SK-N-SH treated with all-trans-retinoic acid at 6 μM for 48 hours (cell line): ENCODE measurements around the gene HOXD3.
A peak's percentile ranks its signal among the peaks of the same experiment; 100 is the strongest.

ENCODE experiments used
- ATAC-seq: fragments of 200-7000 bp; cut with Tn5 transposase; 3 replicates; pipeline ENCODE4 v1.9.1; 2020; ENCODE audit warnings: mild to moderate bottlenecking, moderate library complexity
- BACH2 ChIP-seq: fragments of 250-450 bp; sonication (Bioruptor Pico); IDR thresholded peaks from 2 replicates; pipeline ENCODE4 v1.9.0; 2021; ENCODE audit warnings: mild to moderate bottlenecking, borderline replicate concordance
- CREB5 ChIP-seq: fragments of 250-450 bp; sonication (Bioruptor Pico); IDR thresholded peaks from 2 replicates; pipeline ENCODE4 v1.5.1; 2020; ENCODE audit warnings: low read depth, mild to moderate bottlenecking, moderate library complexity
- CSDC2 ChIP-seq: fragments of 250-450 bp; sonication (Bioruptor Pico); IDR thresholded peaks from 2 replicates; pipeline ENCODE4 v1.5.0; 2020; ENCODE audit warnings: mild to moderate bottlenecking, moderate library complexity
- CSRNP3 ChIP-seq: fragments of 250-450 bp; sonication (Bioruptor Pico); IDR thresholded peaks from 2 replicates; pipeline ENCODE4 v1.5.1; 2021; ENCODE audit warnings: mild to moderate bottlenecking, moderate library complexity
- ESRRG ChIP-seq: fragments of 250-450 bp; sonication (Bioruptor Pico); IDR thresholded peaks from 2 replicates; pipeline ENCODE4 v1.6.1; 2021; ENCODE audit warnings: mild to moderate bottlenecking
- GLIS3 ChIP-seq: fragments of 250-450 bp; sonication (Bioruptor Pico); IDR thresholded peaks from 2 replicates; pipeline ENCODE4 v1.5.0; 2020; ENCODE audit warnings: mild to moderate bottlenecking, moderate library complexity
- ISL1 ChIP-seq: fragments of 250-450 bp; sonication (Bioruptor Pico); IDR thresholded peaks from 2 replicates; pipeline ENCODE4 v2.1.2; 2022; ENCODE audit warnings: mild to moderate bottlenecking, moderate library complexity
- OSR1 ChIP-seq: fragments of 250-450 bp; sonication (Bioruptor Pico); IDR thresholded peaks from 2 replicates; pipeline ENCODE4 v1.8.0; 2022; ENCODE audit warnings: moderate library complexity, mild to moderate bottlenecking, inconsistent platforms
- PATZ1 ChIP-seq: fragments of 250-450 bp; sonication (Bioruptor Pico); IDR thresholded peaks from 2 replicates; pipeline ENCODE4 v1.8.0; 2020; ENCODE audit warnings: mild to moderate bottlenecking, moderate library complexity, borderline replicate concordance
- POU6F1 ChIP-seq: fragments of 250-450 bp; sonication (Bioruptor Pico); IDR thresholded peaks from 2 replicates; pipeline ENCODE4 v1.8.0; 2021; ENCODE audit warnings: low read depth, mild to moderate bottlenecking, moderate library complexity, borderline replicate concordance
- PPARA ChIP-seq: fragments of 250-450 bp; sonication (Bioruptor Pico); IDR thresholded peaks from 2 replicates; pipeline ENCODE4 v1.5.0; 2020; ENCODE audit warnings: mild to moderate bottlenecking, borderline replicate concordance
- RARB ChIP-seq: fragments of 250-450 bp; sonication (Bioruptor Pico); IDR thresholded peaks from 2 replicates; pipeline ENCODE4 v1.8.0; 2021; ENCODE audit warnings: mild to moderate bottlenecking, moderate library complexity
- SNAI2 ChIP-seq: fragments of 250-450 bp; sonication (Bioruptor Pico); IDR thresholded peaks from 2 replicates; pipeline ENCODE4 v1.5.0; 2020; ENCODE audit warnings: mild to moderate bottlenecking, moderate library complexity
- TCF4 ChIP-seq: fragments of 250-450 bp; sonication (Bioruptor Pico); IDR thresholded peaks from 2 replicates; pipeline ENCODE4 v1.8.0; 2021; ENCODE audit warnings: mild to moderate bottlenecking, moderate library complexity, borderline replicate concordance
- ZC3H10 ChIP-seq: fragments of 250-450 bp; sonication (Bioruptor Pico); IDR thresholded peaks from 2 replicates; pipeline ENCODE4 v1.5.1; 2021; ENCODE audit warnings: mild to moderate bottlenecking, moderate library complexity
- ZFP3 ChIP-seq: fragments of 250-450 bp; sonication (Bioruptor Pico); IDR thresholded peaks from 2 replicates; pipeline ENCODE4 v1.5.0; 2020; ENCODE audit warnings: mild to moderate bottlenecking, moderate library complexity
- ZFP30 ChIP-seq: fragments of 450-650 bp; formaldehyde crosslinking; IDR thresholded peaks from 2 replicates; pipeline ENCODE4 v1.5.0; 2022; ENCODE audit warnings: mild to moderate bottlenecking, moderate library complexity
- ZNF565 ChIP-seq: fragments of 450-650 bp; formaldehyde crosslinking; conservative IDR thresholded peaks from 2 replicates; pipeline ENCODE4 v1.5.0; 2020; ENCODE audit warnings: low read depth, mild to moderate bottlenecking, moderate library complexity
- ZNF70 ChIP-seq: fragments of 450-650 bp; formaldehyde crosslinking; IDR thresholded peaks from 2 replicates; pipeline ENCODE4 v1.5.0; 2020; ENCODE audit warnings: mild to moderate bottlenecking, moderate library complexity
- ZNF8 ChIP-seq: fragments of 450-650 bp; formaldehyde crosslinking; IDR thresholded peaks from 2 replicates; pipeline ENCODE4 v1.5.0; 2020; ENCODE audit warnings: mild to moderate bottlenecking, moderate library complexity

HOXD3 gene

GRCh38 chr2:176188774-176189680 is 31.9 kb downstream of the HOXD3 start:
- no peak for TF ChIP-seq ISL1 (CRISPR knock-in tag)
- TF ChIP-seq GLIS3, result no peak
- TF ChIP-seq RARB, result no peak
- TF ChIP-seq ESRRG, result no peak
- no peak for TF ChIP-seq TCF4 (CRISPR knock-in tag)
- no peak for TF ChIP-seq CSDC2 (CRISPR knock-in tag)
- TF ChIP-seq ZC3H10, result no peak
- TF ChIP-seq ZNF70 (CRISPR knock-in tag), result no peak
- no peak for TF ChIP-seq ZNF565
- no peak for TF ChIP-seq PATZ1 (CRISPR knock-in tag)
- TF ChIP-seq ZNF8 (CRISPR knock-in tag), result no peak
- no peak for TF ChIP-seq SNAI2 (CRISPR knock-in tag)
- no peak for TF ChIP-seq POU6F1 (CRISPR knock-in tag)
- no peak for TF ChIP-seq ZFP3 (CRISPR knock-in tag)
- TF ChIP-seq ZFP30, result no peak
- ATAC-seq, result peak; percentile 6; the same call in 2 of the 3 replicates

- TF ChIP-seq ZNF8 (CRISPR knock-in tag) (no peak), TCF4 (CRISPR knock-in tag) (no peak), CSDC2 (CRISPR knock-in tag) (no peak), ZFP30 (no peak), ZNF70 (CRISPR knock-in tag) (no peak), SNAI2 (CRISPR knock-in tag) (no peak), PPARA (no peak), OSR1 (CRISPR knock-in tag) (no peak)
- no peak for ATAC-seq
These were observed 32.9 kb downstream of the HOXD3 start for GRCh38 chr2:176189681-176190641.

- TF ChIP-seq PPARA (no peak), CSRNP3 (CRISPR knock-in tag) (no peak), ZNF8 (CRISPR knock-in tag) (no peak), ZC3H10 (no peak), CREB5 (CRISPR knock-in tag) (no peak), TCF4 (CRISPR knock-in tag) (no peak), ESRRG (no peak)
- no peak for ATAC-seq
These were observed 35.2 kb downstream of the HOXD3 start for GRCh38 chr2:176192351-176192750.

GRCh38 chr2:176193048-176193447 is 35.9 kb downstream of the HOXD3 start:
- ATAC-seq, result no peak
- TF ChIP-seq TCF4 (CRISPR knock-in tag) (no peak), BACH2 (CRISPR knock-in tag) (no peak), ZNF565 (no peak), ZC3H10 (no peak)
